ENCODE data around the gene ENKUR. TPM values are rescaled to one million over a fixed set of nuclear protein-coding genes. Genes with fewer than 3 reads are reported as not detected.

Gene ENKUR
- total and polyA plus RNA-seq, 8 donors, result 0.35 to 4.9 (median 1.0) TPM; not detected in 4

DNA sequence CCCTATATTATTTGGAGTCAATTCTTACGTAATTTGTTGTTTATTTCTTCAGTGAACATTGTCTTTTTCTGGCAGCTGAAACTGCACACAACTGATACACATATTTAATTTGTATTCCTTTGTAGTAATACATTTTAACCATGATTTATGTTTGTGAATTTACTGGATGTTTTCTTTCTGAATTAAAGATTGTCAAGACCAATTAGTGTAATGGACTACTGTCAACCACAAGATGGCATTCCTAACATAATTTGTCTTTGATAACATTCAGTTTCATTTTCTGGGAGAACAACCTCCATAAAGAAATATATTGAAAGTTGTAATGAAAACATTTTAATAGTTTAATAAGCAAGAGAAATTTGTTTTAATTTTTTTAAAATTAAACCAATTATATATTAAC lies 10.5 kb upstream of the ENKUR start:
- no peaks in the 10 kb centered on the region for H3K36me3 ChIP-seq
- peak in 1 of 2 donors; percentile 24 for DNase-seq
- peaks cover 0 to 4% (median 0%) of the 10 kb centered on the region in 4 donors for H3K4me1 ChIP-seq
- no peaks in the 10 kb centered on the region for H3K27me3 ChIP-seq
- no peak overlapping the region for H3K27ac ChIP-seq
- TF ChIP-seq CTCF (IDR thresholded peaks at IDR 0.05) (peak in 3 of 7 experiments; percentile 4 to 42 (median 34)), EP300 (IDR thresholded peaks at IDR 0.05) (no peak), POLR2AphosphoS5 (IDR thresholded peaks at IDR 0.05) (no peak)
- H3K4me3 ChIP-seq, result no peak overlapping the region
- no peaks in the 10 kb centered on the region for H3K9me3 ChIP-seq
- 45 to 61% (median 56%) methylated on average over 1 of the region's 1 CpG for WGBS, 5 donors
- intact Hi-C loops (cut with DNase I; ENCODE audit: low total_unique reads), result loop anchor here (10.0 kb wide), 1 partner anchor 48 kb away; no protein-coding TSS in a partner anchor

DNA sequence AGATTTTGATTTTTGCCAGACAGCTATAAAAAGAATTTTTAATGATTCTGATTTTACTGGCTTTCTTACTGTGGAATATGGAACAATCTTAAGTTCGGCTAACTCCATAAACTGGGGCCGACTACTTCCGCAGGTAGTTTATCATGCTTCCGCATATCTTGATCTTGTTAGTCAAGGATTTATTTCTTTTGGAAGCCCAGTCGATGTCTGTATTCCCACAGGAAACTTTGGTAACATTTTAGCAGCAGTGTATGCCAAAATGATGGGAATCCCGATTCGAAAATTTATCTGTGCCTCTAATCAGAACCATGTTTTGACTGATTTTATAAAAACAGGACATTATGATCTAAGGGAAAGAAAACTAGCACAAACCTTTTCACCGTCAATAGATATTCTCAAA lies 8.6 kb upstream of the ENKUR start:
- Histone ChIP-seq H3K27ac (no peak overlapping the region), H3K4me1 (peaks cover 0 to 4% (median 0%) of the 10 kb centered on the region in 4 donors), H3K36me3 (no peaks in the 10 kb centered on the region), H3K27me3 (no peaks in the 10 kb centered on the region), H3K9me3 (no peaks in the 10 kb centered on the region), H3K4me3 (no peak overlapping the region)
- WGBS, 5 donors, result 83 to 90% (median 87%) methylated on average over 8 of the region's 8 CpGs
- no peak for DNase-seq
- no peak for TF ChIP-seq POLR2AphosphoS5 (IDR thresholded peaks at IDR 0.05)
- no peak for TF ChIP-seq EP300 (IDR thresholded peaks at IDR 0.05)
- TF ChIP-seq CTCF (IDR thresholded peaks at IDR 0.05), result no peak
- TF ChIP-seq POLR2A (IDR thresholded peaks at IDR 0.05), result no peak
- intact Hi-C loops (cut with DNase I; ENCODE audit: low total_unique reads), result loop anchor here (10.0 kb wide), 1 partner anchor 50 kb away; no protein-coding TSS in a partner anchor

DNA sequence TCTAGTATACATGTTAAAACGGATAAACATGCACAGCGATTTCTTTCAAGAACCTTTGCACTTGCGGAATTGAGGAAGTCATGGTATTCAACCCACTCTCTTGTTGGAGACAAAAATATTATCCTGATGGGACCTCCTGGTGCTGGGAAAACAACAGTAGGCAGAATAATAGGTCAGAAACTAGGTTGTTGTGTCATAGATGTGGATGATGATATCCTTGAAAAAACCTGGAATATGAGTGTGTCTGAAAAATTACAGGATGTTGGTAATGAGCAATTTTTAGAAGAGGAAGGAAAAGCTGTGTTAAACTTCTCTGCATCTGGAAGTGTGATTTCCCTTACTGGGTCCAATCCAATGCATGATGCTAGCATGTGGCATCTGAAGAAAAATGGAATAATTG lies 7.3 kb upstream of the ENKUR start:
- Histone ChIP-seq H3K4me1 (peaks cover 0 to 4% (median 0%) of the 10 kb centered on the region in 4 donors), H3K4me3 (no peak overlapping the region), H3K27me3 (no peaks in the 10 kb centered on the region), H3K27ac (no peak overlapping the region), H3K36me3 (no peaks in the 10 kb centered on the region), H3K9me3 (no peaks in the 10 kb centered on the region)
- intact Hi-C loops (cut with DNase I; ENCODE audit: low total_unique reads), result loop anchor here (10.0 kb wide), 1 partner anchor 52 kb away; no protein-coding TSS in a partner anchor
- 77 to 82% (median 80%) methylated on average over 3 of the region's 3 CpGs for WGBS, 5 donors
- DNase-seq, result peak in 1 of 2 donors; percentile 24
- TF ChIP-seq POLR2A (IDR thresholded peaks at IDR 0.05), result no peak
- no peak for TF ChIP-seq CTCF (IDR thresholded peaks at IDR 0.05)
- TF ChIP-seq EP300 (IDR thresholded peaks at IDR 0.05), result no peak
- no peak for TF ChIP-seq POLR2AphosphoS5 (IDR thresholded peaks at IDR 0.05)

DNA sequence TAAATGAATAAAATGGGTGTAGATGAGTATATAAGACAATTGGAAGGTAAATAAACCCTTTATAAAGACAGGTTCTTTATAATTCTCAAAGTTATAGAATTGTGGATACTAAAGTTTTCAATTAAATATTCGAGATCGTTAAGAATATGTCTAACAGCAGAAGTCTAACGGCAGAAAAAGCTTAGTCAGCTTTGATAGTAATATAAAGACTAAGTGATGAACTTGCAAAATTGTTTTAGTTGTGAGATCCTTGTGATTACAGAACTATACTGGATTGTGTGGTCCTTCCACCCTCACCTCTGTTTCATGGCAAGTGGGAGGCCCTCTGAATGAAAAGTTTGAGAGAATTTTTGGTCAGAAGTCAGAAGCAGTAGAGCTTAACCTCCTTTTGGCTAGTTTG lies 2.7 kb upstream of the ENKUR start:
- no peak overlapping the region for H3K4me3 ChIP-seq
- 84 to 97% (median 97%) methylated on average over 3 of the region's 3 CpGs for WGBS, 5 donors
- H3K27me3 ChIP-seq, result no peaks in the 10 kb centered on the region
- no peak for DNase-seq
- H3K27ac ChIP-seq, result no peak overlapping the region
- intact Hi-C loops (cut with DNase I; ENCODE audit: low total_unique reads), result no loop called here
- no peaks in the 10 kb centered on the region for H3K36me3 ChIP-seq
- peaks cover 0 to 24% (median 14%) of the 10 kb centered on the region in 4 donors for H3K4me1 ChIP-seq
- H3K9me3 ChIP-seq, result no peaks in the 10 kb centered on the region
- TF ChIP-seq POLR2A (IDR thresholded peaks at IDR 0.05), result no peak
- no peak for TF ChIP-seq CTCF (IDR thresholded peaks at IDR 0.05)
- TF ChIP-seq POLR2AphosphoS5 (IDR thresholded peaks at IDR 0.05), result no peak
- no peak for TF ChIP-seq EP300 (IDR thresholded peaks at IDR 0.05)

Data from stomach (tissue), 9 donors.